IPS-15b (cell line): ENCODE results near the gene ASAP3.
A peak's percentile ranks its signal among the peaks of the same experiment; 100 is the strongest.
"Not testable (repeated sequence)": the region's sequence is repeated elsewhere in the genome, so short reads cannot be mapped to it uniquely, and the experiment has no call there.

Experiments used
- H3K27me3 ChIP-seq: one replicate; pipeline ENCODE4 v1.6.1; 2013; ENCODE audit warnings: low read length; ENCODE audit not compliant: control insufficient read depth, insufficient read depth
- H3K36me3 ChIP-seq: one replicate; pipeline ENCODE4 v1.6.1; 2013; ENCODE audit warnings: low read length; ENCODE audit not compliant: control insufficient read depth, insufficient read depth
- H3K4me1 ChIP-seq: one replicate; pipeline ENCODE4 v1.6.1; 2013; ENCODE audit warnings: mild to moderate bottlenecking, low read length; ENCODE audit not compliant: control insufficient read depth, insufficient read depth
- H3K4me3 ChIP-seq: one replicate; pipeline ENCODE4 v1.5.1; 2013; ENCODE audit warnings: low read depth, low read length
- H3K9ac ChIP-seq: one replicate; pipeline ENCODE4 v1.6.1; 2013; ENCODE audit warnings: low read depth, mild to moderate bottlenecking, low read length
- H3K9me3 ChIP-seq: one replicate; pipeline ENCODE4 v1.6.1; 2013; ENCODE audit warnings: mild to moderate bottlenecking, low read length; ENCODE audit not compliant: control insufficient read depth, insufficient read depth

Gene ASAP3

GRCh38 chr1:23505851-23506250 lies 21.9 kb upstream of the ASAP3 start:
- H3K4me1 ChIP-seq: peaks cover 3% of the 10 kb centered on the region
- H3K9me3 ChIP-seq: no peaks in the 10 kb centered on the region
- no peak overlapping the region for H3K9ac ChIP-seq
- no peaks in the 10 kb centered on the region for H3K36me3 ChIP-seq
- H3K4me3 ChIP-seq: no peak overlapping the region
- H3K27me3 ChIP-seq: no peaks in the 10 kb centered on the region

- not testable (repeated sequence) for H3K4me3 ChIP-seq, H3K9me3 ChIP-seq, H3K4me1 ChIP-seq, H3K9ac ChIP-seq, H3K36me3 ChIP-seq, H3K27me3 ChIP-seq
These were observed 20.2 kb upstream of the ASAP3 start for GRCh38 chr1:23504156-23504555.

- Histone ChIP-seq H3K9me3 (no peaks in the 10 kb centered on the region), H3K36me3 (no peaks in the 10 kb centered on the region), H3K9ac (no peak overlapping the region), H3K4me1 (peaks cover 3% of the 10 kb centered on the region), H3K4me3 (no peak overlapping the region), H3K27me3 (no peaks in the 10 kb centered on the region)
These were observed 19.0 kb upstream of the ASAP3 start for GRCh38 chr1:23502951-23503350.

- Histone ChIP-seq H3K36me3 (no peaks in the 10 kb centered on the region), H3K4me1 (peaks cover 3% of the 10 kb centered on the region), H3K9ac (no peak overlapping the region), H3K27me3 (no peaks in the 10 kb centered on the region), H3K4me3 (no peak overlapping the region), H3K9me3 (no peaks in the 10 kb centered on the region)
These were observed 16.5 kb upstream of the ASAP3 start for GRCh38 chr1:23500466-23500865.

- H3K4me1 ChIP-seq: no peaks in the 10 kb centered on the region
These were observed 13.9 kb upstream of the ASAP3 start for GRCh38 chr1:23497777-23498439.

GRCh38 chr1:23496490-23497181 lies 12.7 kb upstream of the ASAP3 start:
- Histone ChIP-seq H3K27me3 (no peaks in the 10 kb centered on the region), H3K36me3 (no peaks in the 10 kb centered on the region), H3K9me3 (no peaks in the 10 kb centered on the region), H3K4me3 (no peak overlapping the region), H3K4me1 (no peaks in the 10 kb centered on the region), H3K9ac (no peak overlapping the region)

More at GRCh38 chr1:23497777-23498439, 13.9 kb upstream of the ASAP3 start:
- H3K27me3 ChIP-seq: no peaks in the 10 kb centered on the region
- no peak overlapping the region for H3K4me3 ChIP-seq
- no peaks in the 10 kb centered on the region for H3K9me3 ChIP-seq
- no peaks in the 10 kb centered on the region for H3K36me3 ChIP-seq
- no peak overlapping the region for H3K9ac ChIP-seq

GRCh38 chr1:23494836-23495235 lies 10.9 kb upstream of the ASAP3 start:
- not testable (repeated sequence) for H3K9me3 ChIP-seq, H3K4me3 ChIP-seq, H3K9ac ChIP-seq, H3K4me1 ChIP-seq, H3K36me3 ChIP-seq, H3K27me3 ChIP-seq

GRCh38 chr1:23492776-23493175 lies 8.8 kb upstream of the ASAP3 start:
- H3K9me3 ChIP-seq, H3K4me1 ChIP-seq, H3K9ac ChIP-seq, H3K4me3 ChIP-seq, H3K36me3 ChIP-seq, H3K27me3 ChIP-seq: not testable (repeated sequence)

GRCh38 chr1:23492132-23492720 lies 8.2 kb upstream of the ASAP3 start:
- Histone ChIP-seq H3K4me3 (no peak overlapping the region), H3K4me1 (no peaks in the 10 kb centered on the region), H3K36me3 (no peaks in the 10 kb centered on the region), H3K9ac (no peak overlapping the region), H3K9me3 (no peaks in the 10 kb centered on the region), H3K27me3 (peaks cover 11% of the 10 kb centered on the region)

GRCh38 chr1:23489842-23490241 lies 5.9 kb upstream of the ASAP3 start:
- no peaks in the 10 kb centered on the region for H3K9me3 ChIP-seq
- H3K36me3 ChIP-seq: no peaks in the 10 kb centered on the region
- peaks cover 27% of the 10 kb centered on the region for H3K27me3 ChIP-seq
- H3K4me3 ChIP-seq: no peak overlapping the region
- no peaks in the 10 kb centered on the region for H3K4me1 ChIP-seq
- no peak overlapping the region for H3K9ac ChIP-seq

- Histone ChIP-seq H3K27me3 (peaks cover 38% of the 10 kb centered on the region), H3K4me1 (peaks cover 3% of the 10 kb centered on the region), H3K9me3 (no peaks in the 10 kb centered on the region), H3K36me3 (no peaks in the 10 kb centered on the region), H3K9ac (peak overlapping the region; percentile 47), H3K4me3 (peak overlapping the region; percentile 82)
These were observed 988 bp upstream of the ASAP3 start for GRCh38 chr1:23485002-23485332.
